GM13977 (cell line): ENCODE results near the gene EXTL1.

ENCODE experiments used
- DNase-seq: peaks from one replicate; pipeline ENCODE4 v3.0.0; 2012; ENCODE audit warnings: low spot score
- CTCF ChIP-seq: IDR thresholded peaks from 2 replicates; pipeline ENCODE4 v1.5.1; 2012; ENCODE audit warnings: mild to moderate bottlenecking, control low read depth; ENCODE audit not compliant: insufficient read depth; ENCODE audit errors: extremely low read depth, missing control alignments
- in situ Hi-C: fragments of 300-500 bp; cut with MboI; formaldehyde crosslinking; loops from one replicate; pipeline ENCODE4 v1.12.0; 2022; ENCODE audit warnings: low sequenced_read_pairs, low pct_unique_long_range_greater_than_20kb, mixed read lengths, inconsistent platforms; ENCODE audit not compliant: unreplicated experiment

The EXTL1 gene

GRCh38 chr1:26021647-26022403, at the start of gene EXTL1:
Gene EXTL1 (plus strand): TSS chr1:26021775. CDS start chr1:26022647, 872 bp downstream.
- no peak for DNase-seq
- TF ChIP-seq CTCF, result no peak
- in situ Hi-C loops, result no loop called here

- no peak for DNase-seq
- TF ChIP-seq CTCF, result no peak
- in situ Hi-C loops, result no loop called here
These were observed 49.8 kb upstream of the EXTL1 start for GRCh38 chr1:25971811-25972180.

- no peak for TF ChIP-seq CTCF
- no peak for DNase-seq
- in situ Hi-C loops, result no loop called here
These were observed 47.8 kb upstream of the EXTL1 start for GRCh38 chr1:25973610-25974321.

GRCh38 chr1:25977801-25978200, 43.8 kb upstream of the EXTL1 start:
- TF ChIP-seq CTCF, result no peak
- no peak for DNase-seq
- in situ Hi-C loops, result no loop called here

GRCh38 chr1:25978403-25978802, 43.2 kb upstream of the EXTL1 start:
- in situ Hi-C loops, result no loop called here
- TF ChIP-seq CTCF, result no peak
- no peak for DNase-seq

GRCh38 chr1:25979210-25979609, 42.4 kb upstream of the EXTL1 start:
- no peak for TF ChIP-seq CTCF
- no peak for DNase-seq
- in situ Hi-C loops, result no loop called here
